DND-41 (cell line): ENCODE results near the gene NOP10.

Experiments
- ATAC-seq: fragments of 200-7000 bp; cut with Tn5 transposase; 3 replicates; pipeline ENCODE4 v1.9.1; 2021; ENCODE audit warnings: low read depth; ENCODE audit not compliant: insufficient read depth
- DNase-seq: peaks from one replicate; pipeline ENCODE4 v3.0.0-alpha.2; 2020
- H2AFZ ChIP-seq: 2 replicates; pipeline ENCODE4 v1.6.0; 2012; ENCODE audit warnings: low read depth, low read length
- H3K27ac ChIP-seq: 2 replicates; pipeline ENCODE4 v1.5.1; 2012; ENCODE audit warnings: low read length, inconsistent platforms
- H3K27me3 ChIP-seq: fragments of 200-600 bp; sonication (generic); 2 replicates; pipeline ENCODE4 v1.6.0; 2012; ENCODE audit warnings: low read length, mild to moderate bottlenecking, inconsistent platforms; ENCODE audit not compliant: insufficient read depth, poor library complexity
- H3K36me3 ChIP-seq: 2 replicates; pipeline ENCODE4 v1.5.1; 2012; ENCODE audit warnings: low read length, inconsistent platforms; ENCODE audit not compliant: insufficient read depth
- H3K4me1 ChIP-seq: 2 replicates; pipeline ENCODE4 v1.5.1; 2012; ENCODE audit warnings: mild to moderate bottlenecking, low read length; ENCODE audit not compliant: insufficient read depth
- H3K4me2 ChIP-seq: 2 replicates; pipeline ENCODE4 v1.6.0; 2012; ENCODE audit warnings: mild to moderate bottlenecking, moderate library complexity, low read length, inconsistent platforms; ENCODE audit not compliant: insufficient read depth
- H3K4me3 ChIP-seq, 2 experiments: fragments of 200-600 bp in 1 of 2; shearing (Covaris generic) in 1 of 2; 2 replicates each; pipeline ENCODE4 v1.5.1; 2012 to 2016; ENCODE audit warnings: inconsistent platforms in 2 of 2, low read length in 2 of 2, mild to moderate bottlenecking in 2 of 2, low read depth in 1 of 2, moderate library complexity in 1 of 2
- H3K79me2 ChIP-seq: 2 replicates; pipeline ENCODE4 v1.6.0; 2012; ENCODE audit warnings: low read length, inconsistent platforms; ENCODE audit not compliant: insufficient read depth
- H3K9ac ChIP-seq: 2 replicates; pipeline ENCODE4 v1.6.0; 2012; ENCODE audit warnings: low read depth, mild to moderate bottlenecking, inconsistent platforms, low read length, moderate library complexity
- H3K9me3 ChIP-seq: 2 replicates; pipeline ENCODE4 v1.5.1; 2012; ENCODE audit warnings: low read length, moderate library complexity, mild to moderate bottlenecking, inconsistent platforms; ENCODE audit not compliant: insufficient read depth, severe bottlenecking
- H4K20me1 ChIP-seq: 2 replicates; pipeline ENCODE4 v1.6.0; 2012; ENCODE audit warnings: low read length; ENCODE audit not compliant: insufficient read depth
- EZH2 ChIP-seq: IDR thresholded peaks from 3 replicates; pipeline ENCODE4 v1.6.1; 2012; ENCODE audit warnings: borderline replicate concordance, low read depth, mild to moderate bottlenecking, moderate library complexity, low read length, inconsistent platforms; ENCODE audit not compliant: severe bottlenecking
- TF ChIP-seq, protein P1 (sequence below): IDR thresholded peaks from 2 replicates; pipeline ENCODE4 v1.5.1; 2012; ENCODE audit warnings: borderline replicate concordance, low read length, moderate library complexity, mild to moderate bottlenecking; ENCODE audit not compliant: poor library complexity, severe bottlenecking; ENCODE audit errors: extremely low read depth

NOP10 gene

DNA sequence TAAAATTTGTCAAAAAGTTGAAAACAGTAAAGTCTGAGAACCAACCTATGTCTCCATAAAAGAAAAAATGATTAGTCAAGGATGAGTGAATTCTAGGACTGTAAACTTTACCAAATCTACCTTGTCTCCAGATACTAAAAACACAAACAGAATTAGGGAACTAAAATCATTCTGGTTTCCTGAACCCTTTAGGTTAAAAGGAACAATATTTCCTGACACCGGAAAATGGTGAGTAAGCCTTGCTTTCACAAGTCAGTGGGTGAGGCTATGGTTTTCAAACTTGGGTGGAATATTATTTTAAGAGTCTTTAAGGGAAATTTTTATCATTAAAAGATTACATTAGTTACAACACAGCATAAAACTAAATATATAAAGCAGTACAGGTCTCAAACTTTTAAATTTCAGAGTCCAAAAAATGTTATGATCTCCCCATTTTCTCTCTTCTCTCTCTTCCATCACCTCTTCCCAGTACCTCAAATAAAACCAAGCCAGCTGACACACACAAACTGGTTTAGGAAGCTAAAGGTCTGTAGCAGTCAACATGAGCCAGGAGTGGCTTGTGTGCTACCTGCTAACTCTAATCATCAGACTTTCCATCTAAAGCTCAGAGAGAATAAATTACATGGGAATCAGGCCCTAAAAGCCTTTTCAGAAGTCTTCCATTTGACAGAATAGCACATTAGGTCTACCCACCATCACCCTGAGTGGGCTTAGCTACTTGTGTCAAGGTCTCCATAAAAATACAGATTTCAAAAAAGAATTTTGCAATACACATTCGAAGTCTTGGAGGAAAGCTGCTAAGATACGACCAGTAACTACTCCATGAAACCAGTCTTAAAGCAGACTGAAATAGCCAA is 7.5 kb downstream of the NOP10 start:
- DNase-seq, result no peak
- peaks cover 48% of the 10 kb centered on the region for H3K4me1 ChIP-seq
- no peaks in the 10 kb centered on the region for H3K27me3 ChIP-seq
- H4K20me1 ChIP-seq, result no peaks in the 10 kb centered on the region
- peaks cover 6% of the 10 kb centered on the region; the same call in 1 of the 2 replicates for H3K36me3 ChIP-seq
- H3K9ac ChIP-seq, result peak overlapping the region; percentile 40
- H2AFZ ChIP-seq, result peak overlapping the region; percentile 61; the same call in 1 of the 2 replicates
- no peaks in the 10 kb centered on the region for H3K9me3 ChIP-seq
- H3K4me2 ChIP-seq, result peak overlapping the region; percentile 99
- TF ChIP-seq, protein P1, sequence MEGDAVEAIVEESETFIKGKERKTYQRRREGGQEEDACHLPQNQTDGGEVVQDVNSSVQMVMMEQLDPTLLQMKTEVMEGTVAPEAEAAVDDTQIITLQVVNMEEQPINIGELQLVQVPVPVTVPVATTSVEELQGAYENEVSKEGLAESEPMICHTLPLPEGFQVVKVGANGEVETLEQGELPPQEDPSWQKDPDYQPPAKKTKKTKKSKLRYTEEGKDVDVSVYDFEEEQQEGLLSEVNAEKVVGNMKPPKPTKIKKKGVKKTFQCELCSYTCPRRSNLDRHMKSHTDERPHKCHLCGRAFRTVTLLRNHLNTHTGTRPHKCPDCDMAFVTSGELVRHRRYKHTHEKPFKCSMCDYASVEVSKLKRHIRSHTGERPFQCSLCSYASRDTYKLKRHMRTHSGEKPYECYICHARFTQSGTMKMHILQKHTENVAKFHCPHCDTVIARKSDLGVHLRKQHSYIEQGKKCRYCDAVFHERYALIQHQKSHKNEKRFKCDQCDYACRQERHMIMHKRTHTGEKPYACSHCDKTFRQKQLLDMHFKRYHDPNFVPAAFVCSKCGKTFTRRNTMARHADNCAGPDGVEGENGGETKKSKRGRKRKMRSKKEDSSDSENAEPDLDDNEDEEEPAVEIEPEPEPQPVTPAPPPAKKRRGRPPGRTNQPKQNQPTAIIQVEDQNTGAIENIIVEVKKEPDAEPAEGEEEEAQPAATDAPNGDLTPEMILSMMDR, result no peak
- TF ChIP-seq EZH2, result no peak
- peak overlapping the region in 1 of 2 experiments; percentile 97; a peak in 2 of 4 replicates for H3K4me3 ChIP-seq
- no peak for ATAC-seq
- peak overlapping the region; percentile 72 for H3K27ac ChIP-seq
- H3K79me2 ChIP-seq, result peaks cover 20% of the 10 kb centered on the region

DNA sequence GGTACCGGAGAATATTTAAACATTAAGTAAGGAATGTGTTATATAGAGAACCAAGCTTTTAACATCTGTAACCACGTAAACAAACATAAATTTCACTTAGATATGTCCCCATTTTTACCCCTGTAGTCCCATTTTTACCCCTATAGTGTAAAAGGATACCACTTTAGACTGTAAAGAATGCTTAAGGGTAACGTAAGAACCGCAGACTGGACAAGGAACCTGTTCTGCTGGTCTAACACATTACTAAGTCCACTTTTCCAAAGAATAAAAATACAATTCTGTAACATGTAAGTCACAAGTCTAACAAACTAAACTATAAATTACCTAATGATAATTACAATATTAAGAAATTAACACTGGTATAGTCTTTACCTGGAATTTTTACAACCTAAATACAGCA is 8.3 kb downstream of the NOP10 start:
- H3K4me3 ChIP-seq, result peak overlapping the region in 1 of 2 experiments; percentile 97; a peak in 2 of 4 replicates
- H4K20me1 ChIP-seq, result no peaks in the 10 kb centered on the region
- peak overlapping the region; percentile 72 for H3K27ac ChIP-seq
- H3K9me3 ChIP-seq, result no peaks in the 10 kb centered on the region
- H3K4me2 ChIP-seq, result peak overlapping the region; percentile 99
- H2AFZ ChIP-seq, result no peak overlapping the region
- H3K27me3 ChIP-seq, result no peaks in the 10 kb centered on the region
- H3K4me1 ChIP-seq, result peaks cover 48% of the 10 kb centered on the region
- TF ChIP-seq, protein P1, result no peak
- no peak for TF ChIP-seq EZH2
- H3K79me2 ChIP-seq, result peaks cover 18% of the 10 kb centered on the region
- H3K36me3 ChIP-seq, result no peaks in the 10 kb centered on the region; the same call in 1 of the 2 replicates
- DNase-seq, result no peak
- H3K9ac ChIP-seq, result peak overlapping the region; percentile 40
- no peak for ATAC-seq

DNA sequence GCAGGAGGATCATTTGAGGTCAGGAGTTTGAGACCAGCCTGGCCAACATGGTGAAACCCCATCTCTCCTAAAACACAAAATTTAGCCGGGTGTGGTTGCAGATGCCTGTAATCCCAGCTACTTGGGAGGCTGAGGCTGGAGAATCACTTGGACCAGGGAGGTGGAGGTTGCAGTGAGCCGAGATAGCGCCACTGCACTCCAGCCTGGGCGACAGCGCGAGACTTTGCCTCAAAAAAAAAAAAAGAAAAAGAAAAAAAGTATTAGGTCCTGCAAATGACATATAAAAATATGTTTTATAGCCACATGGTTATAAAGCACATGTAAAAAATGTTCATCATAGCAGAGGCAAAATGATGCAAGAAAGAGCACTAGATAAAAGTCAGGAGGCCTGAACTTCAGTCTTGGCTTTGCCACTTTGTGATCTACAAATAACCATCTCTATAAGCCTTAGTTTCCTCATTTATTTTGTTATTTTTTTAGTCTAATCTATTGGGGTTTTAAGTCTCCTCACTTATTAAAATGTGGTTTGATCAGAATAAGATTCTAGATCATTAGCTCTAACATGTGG is 10.3 kb downstream of the NOP10 start:
- Histone ChIP-seq H3K4me3 (no peak overlapping the region), H3K27me3 (no peaks in the 10 kb centered on the region), H3K27ac (no peak overlapping the region), H3K79me2 (peaks cover 18% of the 10 kb centered on the region), H3K36me3 (no peaks in the 10 kb centered on the region; the same call in 1 of the 2 replicates), H3K4me1 (peaks cover 41% of the 10 kb centered on the region), H2AFZ (no peak overlapping the region), H4K20me1 (no peaks in the 10 kb centered on the region), H3K9ac (no peak overlapping the region), H3K9me3 (no peaks in the 10 kb centered on the region), H3K4me2 (no peak overlapping the region)
- DNase-seq (no peak), ATAC-seq (no peak)
- TF ChIP-seq, protein P1, result no peak
- no peak for TF ChIP-seq EZH2
